H9 (cell line): ENCODE measurements around the gene DCLK2. TPM values are rescaled to one million over a fixed set of nuclear protein-coding genes. Genes with fewer than 3 reads are reported as not detected.

Experiments
- DNase-seq: peaks from one replicate; pipeline ENCODE4 v3.0.0-alpha.2; 2017
- H2AFZ ChIP-seq: one replicate; pipeline ENCODE4 v1.6.1; 2013; ENCODE audit warnings: mild to moderate bottlenecking, low read length, control low read depth, moderate library complexity
- H2AK5ac ChIP-seq: 2 replicates; pipeline ENCODE4 v1.6.1; 2013; ENCODE audit warnings: low read length, control low read depth, mixed read lengths; ENCODE audit not compliant: insufficient read length
- H2BK120ac ChIP-seq: one replicate; pipeline ENCODE4 v1.6.1; 2013; ENCODE audit warnings: low read depth, mild to moderate bottlenecking, low read length, control low read depth, inconsistent platforms; ENCODE audit not compliant: poor library complexity, severe bottlenecking
- H2BK12ac ChIP-seq: 2 replicates; pipeline ENCODE4 v1.6.1; 2013; ENCODE audit warnings: low read length, control low read depth, mixed read lengths, low read depth; ENCODE audit not compliant: insufficient read length
- H2BK15ac ChIP-seq: 2 replicates; pipeline ENCODE4 v1.6.1; 2013; ENCODE audit warnings: low read depth, low read length, control low read depth
- H2BK20ac ChIP-seq: one replicate; pipeline ENCODE4 v1.6.1; 2013; ENCODE audit warnings: low read depth, mild to moderate bottlenecking, low read length, control low read depth, inconsistent platforms; ENCODE audit not compliant: poor library complexity, severe bottlenecking
- H2BK5ac ChIP-seq: 2 replicates; pipeline ENCODE4 v1.6.1; 2013; ENCODE audit warnings: low read length, control low read depth, mixed read lengths; ENCODE audit not compliant: insufficient read length
- H3K14ac ChIP-seq: 2 replicates; pipeline ENCODE4 v1.6.1; 2013; ENCODE audit warnings: low read length, control low read depth; ENCODE audit not compliant: insufficient read depth
- H3K18ac ChIP-seq: 2 replicates; pipeline ENCODE4 v1.6.1; 2013; ENCODE audit warnings: low read depth, mild to moderate bottlenecking, mixed read lengths, low read length, control low read depth; ENCODE audit not compliant: insufficient read length
- H3K23ac ChIP-seq: 2 replicates; pipeline ENCODE4 v1.6.1; 2013; ENCODE audit warnings: low read length, control low read depth, mixed read lengths, low read depth; ENCODE audit not compliant: insufficient read length
- H3K23me2 ChIP-seq: 2 replicates; pipeline ENCODE4 v1.6.1; 2013; ENCODE audit warnings: low read depth, mild to moderate bottlenecking, mixed read lengths, low read length, control low read depth; ENCODE audit not compliant: insufficient read length, poor library complexity, severe bottlenecking
- H3K27ac ChIP-seq: 2 replicates; pipeline ENCODE4 v1.5.1; 2013; ENCODE audit warnings: low read length, control low read depth, mixed read lengths, low read depth; ENCODE audit not compliant: insufficient read length
- H3K27me3 ChIP-seq: 2 replicates; pipeline ENCODE4 v1.6.1; 2013; ENCODE audit warnings: low read length, control low read depth, inconsistent platforms; ENCODE audit not compliant: insufficient read depth
- H3K4ac ChIP-seq: 2 replicates; pipeline ENCODE4 v1.6.1; 2013; ENCODE audit warnings: low read depth, mild to moderate bottlenecking, control low read depth, inconsistent platforms, low read length, moderate library complexity
- H3K4me1 ChIP-seq: 2 replicates; pipeline ENCODE4 v1.6.1; 2013; ENCODE audit warnings: low read length, control low read depth, inconsistent platforms; ENCODE audit not compliant: insufficient read depth
- H3K4me2 ChIP-seq: 2 replicates; pipeline ENCODE4 v1.6.1; 2013; ENCODE audit warnings: low read length, control low read depth, mixed read lengths; ENCODE audit not compliant: insufficient read length, insufficient read depth
- H3K56ac ChIP-seq: 2 replicates; pipeline ENCODE4 v1.6.1; 2013; ENCODE audit warnings: low read depth, mild to moderate bottlenecking, mixed read lengths, low read length, control low read depth; ENCODE audit not compliant: insufficient read length
- H3K79me1 ChIP-seq: 2 replicates; pipeline ENCODE4 v1.6.1; 2013; ENCODE audit warnings: low read depth, mild to moderate bottlenecking, moderate library complexity, low read length, control low read depth, inconsistent platforms; ENCODE audit not compliant: insufficient read depth, poor library complexity, severe bottlenecking
- H3K79me2 ChIP-seq: 2 replicates; pipeline ENCODE4 v1.6.1; 2013; ENCODE audit warnings: low read length, control low read depth, inconsistent platforms; ENCODE audit not compliant: insufficient read depth
- H3K9ac ChIP-seq: 2 replicates; pipeline ENCODE4 v1.6.1; 2013; ENCODE audit warnings: low read length, control low read depth, mixed read lengths; ENCODE audit not compliant: insufficient read length; ENCODE audit errors: extremely low read depth
- H3K9me3 ChIP-seq: one replicate; pipeline ENCODE4 v1.6.1; 2013; ENCODE audit warnings: low read depth, low read length, inconsistent platforms; ENCODE audit not compliant: control insufficient read depth
- H3T11ph ChIP-seq: one replicate; pipeline ENCODE4 v1.6.1; 2013; ENCODE audit warnings: mild to moderate bottlenecking, low read length, control low read depth, inconsistent platforms
- H4K20me1 ChIP-seq: one replicate; pipeline ENCODE4 v1.6.1; 2013; ENCODE audit not compliant: control insufficient read depth, insufficient read length, insufficient read depth
- H4K5ac ChIP-seq: 2 replicates; pipeline ENCODE4 v1.6.1; 2013; ENCODE audit warnings: low read depth, mild to moderate bottlenecking, mixed read lengths, low read length, control low read depth; ENCODE audit not compliant: insufficient read length
- H4K8ac ChIP-seq: replicated peaks from 2 replicates; pipeline ENCODE4 v1.6.1; 2013; ENCODE audit warnings: low read length, control low read depth, mixed read lengths, low read depth; ENCODE audit not compliant: insufficient read length
- H4K91ac ChIP-seq: 2 replicates; pipeline ENCODE4 v1.6.1; 2013; ENCODE audit warnings: low read depth, mild to moderate bottlenecking, moderate library complexity, mixed read lengths, low read length, control low read depth; ENCODE audit not compliant: insufficient read length
- H3K27ac Mint-ChIP-seq, 3 experiments: 2 replicates in 2 of 3; 3 replicates in 1 of 3; pipeline ENCODE4 v1.8.0; 2020 to 2021; ENCODE audit warnings: mixed read lengths in 3 of 3, mild to moderate bottlenecking in 1 of 3, moderate library complexity in 1 of 3
- H3K27me3 Mint-ChIP-seq: 2 replicates; pipeline ENCODE4 v1.8.0; 2021; ENCODE audit warnings: low read depth, mild to moderate bottlenecking, moderate library complexity, mixed read lengths
- H3K36me3 Mint-ChIP-seq, 3 experiments: 2 replicates in 2 of 3; 3 replicates in 1 of 3; pipeline ENCODE4 v1.8.0; 2020 to 2021; ENCODE audit warnings: low read depth in 3 of 3, mixed read lengths in 3 of 3; ENCODE audit not compliant: insufficient read depth in 1 of 3
- H3K4me1 Mint-ChIP-seq, 2 experiments: 2 replicates each; pipeline ENCODE4 v1.8.0; 2020; ENCODE audit warnings: mixed read lengths in 2 of 2
- H3K4me3 Mint-ChIP-seq, 2 experiments: 2 replicates in 1 of 2; 3 replicates in 1 of 2; pipeline ENCODE4 v1.8.0; 2020 to 2021; ENCODE audit warnings: mild to moderate bottlenecking in 2 of 2, mixed read lengths in 2 of 2, moderate library complexity in 1 of 2
- H3K9me3 Mint-ChIP-seq, 2 experiments: 2 replicates in 1 of 2; 3 replicates in 1 of 2; pipeline ENCODE4 v1.8.0; 2020; ENCODE audit warnings: mild to moderate bottlenecking in 2 of 2, mixed read lengths in 2 of 2, moderate library complexity in 1 of 2
- WGBS: extraction: QIAGEN DNeasy Blood & Tissue Kit; methylation state at CpG from one replicate; pipeline ENCODE4 v1.1.7; 2013; ENCODE audit warnings: missing lambda C conversion rate, low lambda C conversion rate, mixed read lengths; ENCODE audit not compliant: insufficient read length; ENCODE audit errors: extremely low coverage; 5-methylcytosine and 5-hydroxymethylcytosine counted together
- total RNA-seq: library from RNA; stranded (reverse); gene quantifications from 2 replicates; pipeline ENCODE4 v1.2.1, GENCODE V29; 2021
- TF ChIP-seq, protein P1 (sequence below): fragments of 200-600 bp; sonication (generic); conservative IDR thresholded peaks from 3 replicates; pipeline ENCODE4 v1.8.0; 2021; ENCODE audit warnings: antibody characterized with exemption, mild to moderate bottlenecking

The DCLK2 gene
- total RNA-seq, 1 experiment from 2014 or later = 0.33 TPM

DNA sequence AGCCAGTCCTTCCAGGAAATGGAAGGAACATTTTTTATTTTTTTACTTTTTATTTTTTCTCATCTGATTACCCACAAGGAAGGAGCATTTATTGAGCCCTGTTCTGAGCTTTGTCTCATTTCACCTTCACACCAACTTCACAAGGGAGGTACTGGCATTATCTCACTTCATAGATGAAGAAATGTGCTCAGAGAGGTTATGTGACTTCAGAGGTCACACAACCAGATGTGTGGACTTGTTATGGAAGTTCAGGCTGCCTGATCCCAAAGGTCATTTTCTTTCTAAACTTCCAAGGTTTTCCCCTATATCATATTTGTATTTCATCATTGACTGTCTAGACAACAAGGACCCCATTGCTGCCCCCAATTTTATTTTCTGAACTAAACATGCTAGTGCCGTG, 160.3 kb downstream of the DCLK2 start:
- Mint-ChIP-seq H3K9me3 (no peaks in the 10 kb centered on the region), H3K4me1 (peaks cover 15 to 20% of the 10 kb centered on the region in 2 experiments), H3K27me3 (no peaks in the 10 kb centered on the region), H3K27ac (no peak overlapping the region), H3K36me3 (no peaks in the 10 kb centered on the region), H3K4me3 (no peak overlapping the region)
- Histone ChIP-seq H3K79me1 (no peaks in the 10 kb centered on the region), H3K18ac (no peak overlapping the region), H3K4me1 (no peaks in the 10 kb centered on the region), H3K27ac (no peak overlapping the region), H2BK12ac (no peak overlapping the region), H3K27me3 (no peaks in the 10 kb centered on the region), H3K14ac (no peak overlapping the region), H4K8ac (no peak overlapping the region), H2BK20ac (no peak overlapping the region), H3K79me2 (no peaks in the 10 kb centered on the region), H2AFZ (no peak overlapping the region), H3K56ac (no peak overlapping the region), H3T11ph (no peak overlapping the region), H3K23me2 (no peaks in the 10 kb centered on the region), H2BK15ac (no peak overlapping the region), H4K20me1 (no peaks in the 10 kb centered on the region), H2BK5ac (no peak overlapping the region), H3K4ac (no peak overlapping the region), H3K9ac (no peak overlapping the region), H4K91ac (no peak overlapping the region), H4K5ac (no peak overlapping the region), H2BK120ac (no peak overlapping the region), H3K23ac (no peak overlapping the region), H3K4me2 (no peak overlapping the region), H3K9me3 (no peaks in the 10 kb centered on the region), H2AK5ac (no peak overlapping the region)
- no peak for DNase-seq
- TF ChIP-seq, protein P1, sequence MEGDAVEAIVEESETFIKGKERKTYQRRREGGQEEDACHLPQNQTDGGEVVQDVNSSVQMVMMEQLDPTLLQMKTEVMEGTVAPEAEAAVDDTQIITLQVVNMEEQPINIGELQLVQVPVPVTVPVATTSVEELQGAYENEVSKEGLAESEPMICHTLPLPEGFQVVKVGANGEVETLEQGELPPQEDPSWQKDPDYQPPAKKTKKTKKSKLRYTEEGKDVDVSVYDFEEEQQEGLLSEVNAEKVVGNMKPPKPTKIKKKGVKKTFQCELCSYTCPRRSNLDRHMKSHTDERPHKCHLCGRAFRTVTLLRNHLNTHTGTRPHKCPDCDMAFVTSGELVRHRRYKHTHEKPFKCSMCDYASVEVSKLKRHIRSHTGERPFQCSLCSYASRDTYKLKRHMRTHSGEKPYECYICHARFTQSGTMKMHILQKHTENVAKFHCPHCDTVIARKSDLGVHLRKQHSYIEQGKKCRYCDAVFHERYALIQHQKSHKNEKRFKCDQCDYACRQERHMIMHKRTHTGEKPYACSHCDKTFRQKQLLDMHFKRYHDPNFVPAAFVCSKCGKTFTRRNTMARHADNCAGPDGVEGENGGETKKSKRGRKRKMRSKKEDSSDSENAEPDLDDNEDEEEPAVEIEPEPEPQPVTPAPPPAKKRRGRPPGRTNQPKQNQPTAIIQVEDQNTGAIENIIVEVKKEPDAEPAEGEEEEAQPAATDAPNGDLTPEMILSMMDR = no peak
- WGBS = no CpG with 5 or more reads among the region's 1 CpG
